ENCODE results near the gene SH3D21. TPM values are rescaled to one million over a fixed set of nuclear protein-coding genes. Genes with fewer than 3 reads are reported as not detected.
A peak's percentile ranks its signal among the peaks of the same experiment; 100 is the strongest.

Gene SH3D21
- total and polyA plus RNA-seq, 2 donors (not counting 1 experiment from before 2014, with no cell fraction given): 0.49 to 1.8 TPM

DNA sequence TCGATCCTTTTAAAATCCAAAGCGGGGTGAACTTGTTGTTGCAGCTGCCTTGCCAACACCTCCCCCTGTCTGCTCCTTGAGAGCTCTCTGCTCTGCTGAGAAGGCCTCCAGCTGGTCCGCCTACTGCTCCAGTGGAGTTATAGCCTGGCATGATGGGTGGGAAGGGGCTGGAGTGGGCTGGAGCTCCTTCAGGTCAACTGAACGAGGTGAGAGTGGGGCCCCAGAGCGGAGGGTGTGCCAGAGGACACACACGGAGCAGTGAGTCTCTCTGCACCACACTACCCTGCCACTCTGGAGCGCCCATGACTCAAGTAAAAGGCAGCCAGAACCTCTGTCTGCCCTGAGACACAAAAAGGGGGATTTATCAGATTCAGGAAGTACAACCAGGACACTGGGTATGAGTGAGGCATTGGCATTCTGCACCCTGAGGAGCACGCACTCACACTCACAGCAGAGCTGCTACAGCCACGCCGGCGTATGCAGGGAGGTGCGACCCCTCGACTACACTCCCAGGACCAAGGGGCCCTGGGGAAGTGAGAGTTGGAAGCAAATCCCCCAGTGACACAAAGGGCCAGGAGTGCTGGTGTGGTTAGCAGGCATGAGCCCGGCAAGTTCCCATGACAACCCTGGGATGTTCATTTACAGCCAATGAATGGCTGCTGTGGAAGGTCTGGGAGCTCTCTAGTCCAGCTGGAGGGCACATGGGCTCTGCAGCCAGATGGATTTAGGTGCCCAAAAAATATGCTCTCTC is 45.2 kb downstream of the SH3D21 start:
- POLR2A ChIA-PET: no interaction called here
- Histone ChIP-seq H3K9me3 (ENCODE audit: control extremely low read depth in 1 of 3, control insufficient read depth in 2 of 3, insufficient read depth in 1 of 3, low read length in 2 of 3) (no peaks in the 10 kb centered on the region), H4K20me1 (ENCODE audit: control insufficient read depth, insufficient read depth, low read length, poor library complexity, severe bottlenecking) (no peaks in the 10 kb centered on the region), H2AFZ (ENCODE audit: insufficient read depth, low read depth, low read length, poor library complexity, severe bottlenecking) (no peak overlapping the region), H3K9ac (ENCODE audit: low read length) (no peak overlapping the region), H3K4me1 (ENCODE audit: control insufficient read depth in 2 of 2, insufficient read depth in 2 of 2, low read length in 2 of 2) (peaks cover 13 to 25% of the 10 kb centered on the region in 2 donors), H3K79me2 (ENCODE audit: control insufficient read depth, insufficient read depth, low read length) (no peaks in the 10 kb centered on the region), H3K27me3 (replicated peaks in 1 of 4; ENCODE audit: control extremely low read depth in 1 of 4, control insufficient read depth in 3 of 4, insufficient read depth in 4 of 4, low read length in 3 of 4) (no peaks in the 10 kb centered on the region), H3K4me2 (replicated peaks; ENCODE audit: low read depth, low read length, poor library complexity, severe bottlenecking) (no peak overlapping the region), H3K36me3 (replicated peaks in 1 of 2; ENCODE audit: control extremely low read depth in 1 of 2, control insufficient read depth in 1 of 2, extremely low read depth in 1 of 2, insufficient read depth in 2 of 2, low read length in 1 of 2) (peaks cover 8 to 84% of the 10 kb centered on the region in 2 experiments), H3K27ac (ENCODE audit: low read length in 2 of 2) (no peak overlapping the region), H3K4me3 (ENCODE audit: control extremely low read depth in 1 of 5, extremely low read depth in 1 of 5, insufficient read depth in 1 of 5, low read depth in 2 of 5, low read length in 4 of 5) (no peak overlapping the region)
- H3K27me3 Mint-ChIP-seq: no peaks in the 10 kb centered on the region
- H3K9me3 Mint-ChIP-seq (ENCODE audit: insufficient read depth): no peaks in the 10 kb centered on the region
- ATAC-seq (ENCODE audit: low read depth) (peak; percentile 8), DNase-seq (no peak)
- intact Hi-C loops (cut with micrococcal nuclease): no loop called here
- H3K4me3 Mint-ChIP-seq: no peak overlapping the region
- TF ChIP-seq, protein P1, sequence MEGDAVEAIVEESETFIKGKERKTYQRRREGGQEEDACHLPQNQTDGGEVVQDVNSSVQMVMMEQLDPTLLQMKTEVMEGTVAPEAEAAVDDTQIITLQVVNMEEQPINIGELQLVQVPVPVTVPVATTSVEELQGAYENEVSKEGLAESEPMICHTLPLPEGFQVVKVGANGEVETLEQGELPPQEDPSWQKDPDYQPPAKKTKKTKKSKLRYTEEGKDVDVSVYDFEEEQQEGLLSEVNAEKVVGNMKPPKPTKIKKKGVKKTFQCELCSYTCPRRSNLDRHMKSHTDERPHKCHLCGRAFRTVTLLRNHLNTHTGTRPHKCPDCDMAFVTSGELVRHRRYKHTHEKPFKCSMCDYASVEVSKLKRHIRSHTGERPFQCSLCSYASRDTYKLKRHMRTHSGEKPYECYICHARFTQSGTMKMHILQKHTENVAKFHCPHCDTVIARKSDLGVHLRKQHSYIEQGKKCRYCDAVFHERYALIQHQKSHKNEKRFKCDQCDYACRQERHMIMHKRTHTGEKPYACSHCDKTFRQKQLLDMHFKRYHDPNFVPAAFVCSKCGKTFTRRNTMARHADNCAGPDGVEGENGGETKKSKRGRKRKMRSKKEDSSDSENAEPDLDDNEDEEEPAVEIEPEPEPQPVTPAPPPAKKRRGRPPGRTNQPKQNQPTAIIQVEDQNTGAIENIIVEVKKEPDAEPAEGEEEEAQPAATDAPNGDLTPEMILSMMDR (IDR thresholded peaks at IDR 0.05): no peak
- no peak for TF ChIP-seq EZH2 (IDR thresholded peaks at IDR 0.05; ENCODE audit: borderline replicate concordance, insufficient read depth, low read depth, low read length, poor library complexity, severe bottlenecking)
- 72% methylated on average over 10 of the region's 14 CpGs for WGBS (ENCODE audit: insufficient coverage)
- no peak overlapping the region for H3K27ac Mint-ChIP-seq
- CTCF ChIA-PET: interaction anchor here (0.9 to 3.0 kb wide), 7 partner anchors 8 to 68 kb away, joined by 3 to 10 read pairs (median 6); no protein-coding TSS in a partner anchor
- peaks cover 14% of the 10 kb centered on the region for H3K4me1 Mint-ChIP-seq

Measured in B cell (primary cell).